ENCODE results near the gene ATP8A2. TPM values are rescaled to one million over a fixed set of nuclear protein-coding genes. Genes with fewer than 3 reads are reported as not detected.
A peak's percentile ranks its signal among the peaks of the same experiment; 100 is the strongest.

The ATP8A2 gene
- total RNA-seq, 1 experiment from 2014 or later = 5.2 TPM

DNA sequence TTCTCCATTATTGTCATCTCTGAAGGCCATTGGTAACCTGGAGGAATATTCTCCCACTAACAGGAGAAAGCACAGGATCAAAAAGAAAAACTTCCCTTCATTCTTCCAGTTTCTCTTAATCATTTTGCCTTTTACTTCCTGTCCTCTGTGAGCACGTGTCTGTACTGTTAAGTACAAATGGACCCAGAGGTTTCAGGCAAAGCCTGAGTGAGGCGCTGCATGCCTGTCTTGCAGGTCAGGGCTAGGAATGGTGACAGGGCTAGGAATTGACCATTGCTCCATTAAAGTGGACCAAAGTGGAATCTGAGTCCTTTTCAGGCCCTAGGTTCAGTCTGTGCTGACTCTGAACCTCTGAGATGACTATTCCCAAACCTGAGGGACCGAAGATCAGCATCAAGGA is 353.3 kb downstream of the ATP8A2 start (continued):
- TF ChIP-seq, protein P1, sequence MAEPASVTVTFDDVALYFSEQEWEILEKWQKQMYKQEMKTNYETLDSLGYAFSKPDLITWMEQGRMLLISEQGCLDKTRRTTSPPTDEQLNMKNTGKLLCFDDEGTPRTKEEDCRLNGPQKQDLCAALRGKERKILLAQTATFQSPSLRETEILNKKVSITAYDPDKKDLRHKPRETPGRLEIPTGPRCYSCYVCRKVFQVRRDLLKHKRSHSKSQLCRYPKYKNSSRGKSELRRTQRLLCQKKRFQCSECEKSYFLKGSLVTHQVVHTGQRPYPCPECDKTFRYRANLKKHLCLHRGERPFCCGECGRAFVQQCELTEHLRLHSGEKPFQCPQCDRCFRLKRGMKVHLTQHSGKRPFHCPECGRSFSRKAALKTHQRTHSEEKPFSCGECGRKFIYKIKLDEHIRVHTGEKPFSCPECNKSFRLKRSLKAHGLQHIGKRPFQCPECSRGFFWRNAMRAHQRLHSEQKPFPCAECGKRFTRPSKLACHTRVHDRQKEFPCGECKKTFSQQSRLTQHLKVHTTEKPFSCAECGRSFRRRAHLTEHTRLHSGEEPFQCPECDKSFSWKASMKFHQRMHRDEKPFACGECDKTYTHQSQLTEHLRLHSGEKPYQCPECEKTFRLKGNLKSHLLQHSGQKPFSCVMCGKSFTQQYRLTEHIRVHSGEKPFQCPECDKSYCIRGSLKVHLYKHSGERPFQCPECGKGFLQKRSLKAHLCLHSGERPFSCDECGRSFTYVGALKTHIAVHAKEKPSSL (CRISPR knock-in tag; conservative IDR thresholded peaks at IDR 0.05) = no peak
- TF ChIP-seq, protein P2, sequence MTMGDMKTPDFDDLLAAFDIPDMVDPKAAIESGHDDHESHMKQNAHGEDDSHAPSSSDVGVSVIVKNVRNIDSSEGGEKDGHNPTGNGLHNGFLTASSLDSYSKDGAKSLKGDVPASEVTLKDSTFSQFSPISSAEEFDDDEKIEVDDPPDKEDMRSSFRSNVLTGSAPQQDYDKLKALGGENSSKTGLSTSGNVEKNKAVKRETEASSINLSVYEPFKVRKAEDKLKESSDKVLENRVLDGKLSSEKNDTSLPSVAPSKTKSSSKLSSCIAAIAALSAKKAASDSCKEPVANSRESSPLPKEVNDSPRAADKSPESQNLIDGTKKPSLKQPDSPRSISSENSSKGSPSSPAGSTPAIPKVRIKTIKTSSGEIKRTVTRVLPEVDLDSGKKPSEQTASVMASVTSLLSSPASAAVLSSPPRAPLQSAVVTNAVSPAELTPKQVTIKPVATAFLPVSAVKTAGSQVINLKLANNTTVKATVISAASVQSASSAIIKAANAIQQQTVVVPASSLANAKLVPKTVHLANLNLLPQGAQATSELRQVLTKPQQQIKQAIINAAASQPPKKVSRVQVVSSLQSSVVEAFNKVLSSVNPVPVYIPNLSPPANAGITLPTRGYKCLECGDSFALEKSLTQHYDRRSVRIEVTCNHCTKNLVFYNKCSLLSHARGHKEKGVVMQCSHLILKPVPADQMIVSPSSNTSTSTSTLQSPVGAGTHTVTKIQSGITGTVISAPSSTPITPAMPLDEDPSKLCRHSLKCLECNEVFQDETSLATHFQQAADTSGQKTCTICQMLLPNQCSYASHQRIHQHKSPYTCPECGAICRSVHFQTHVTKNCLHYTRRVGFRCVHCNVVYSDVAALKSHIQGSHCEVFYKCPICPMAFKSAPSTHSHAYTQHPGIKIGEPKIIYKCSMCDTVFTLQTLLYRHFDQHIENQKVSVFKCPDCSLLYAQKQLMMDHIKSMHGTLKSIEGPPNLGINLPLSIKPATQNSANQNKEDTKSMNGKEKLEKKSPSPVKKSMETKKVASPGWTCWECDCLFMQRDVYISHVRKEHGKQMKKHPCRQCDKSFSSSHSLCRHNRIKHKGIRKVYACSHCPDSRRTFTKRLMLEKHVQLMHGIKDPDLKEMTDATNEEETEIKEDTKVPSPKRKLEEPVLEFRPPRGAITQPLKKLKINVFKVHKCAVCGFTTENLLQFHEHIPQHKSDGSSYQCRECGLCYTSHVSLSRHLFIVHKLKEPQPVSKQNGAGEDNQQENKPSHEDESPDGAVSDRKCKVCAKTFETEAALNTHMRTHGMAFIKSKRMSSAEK (CRISPR knock-in tag; IDR thresholded peaks at IDR 0.05; ENCODE audit: borderline replicate concordance) = no peak
- TF ChIP-seq IRF2 (CRISPR knock-in tag; IDR thresholded peaks at IDR 0.05; ENCODE audit: borderline replicate concordance, low read depth) (no peak), FOXK1 (CRISPR knock-in tag; IDR thresholded peaks at IDR 0.05) (no peak)

DNA sequence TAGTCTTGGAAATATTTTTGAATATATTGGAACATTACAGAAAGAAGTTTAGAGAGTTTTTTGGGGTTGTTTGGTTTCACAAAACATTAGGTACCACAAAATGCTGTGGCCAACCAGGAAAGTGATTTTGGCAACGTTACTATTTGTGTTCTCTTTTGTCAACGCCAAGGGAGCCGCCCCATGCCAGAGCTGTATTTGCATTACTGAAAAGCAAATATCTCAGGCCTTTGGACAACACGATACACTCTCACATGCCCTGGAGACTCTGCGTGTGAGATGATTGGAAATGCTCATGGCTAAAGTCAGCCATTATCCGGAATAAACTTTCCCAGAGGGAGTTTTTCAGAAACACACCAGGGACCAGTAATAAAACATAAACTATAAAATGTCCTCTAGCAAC is 355.5 kb downstream of the ATP8A2 start:
- peaks cover 9% of the 10 kb centered on the region for H3K27me3 Mint-ChIP-seq (ENCODE audit: low read depth)
- H3K4me1 Mint-ChIP-seq = peaks cover 21% of the 10 kb centered on the region
- 0 out of 2 replicates have a peak, but pooled peaks cover 7% of the 10 kb centered on the region for H3K9me3 Mint-ChIP-seq
- POLR2A ChIA-PET = no interaction called here
- CTCF ChIA-PET = interaction anchor here (1.0 kb wide), 2 partner anchors 37 to 102 kb away, joined by 3 read pairs; no protein-coding TSS in a partner anchor
- TF ChIP-seq SMAD3 (CRISPR knock-in tag; IDR thresholded peaks at IDR 0.05; ENCODE audit: borderline replicate concordance) = no peak
- TF ChIP-seq JUN (CRISPR knock-in tag; IDR thresholded peaks at IDR 0.05) = no peak
- no peak for TF ChIP-seq GABPB1 (CRISPR knock-in tag; IDR thresholded peaks at IDR 0.05)
- TF ChIP-seq SP1 (CRISPR knock-in tag; conservative IDR thresholded peaks at IDR 0.05) = no peak
- TF ChIP-seq, protein P3, sequence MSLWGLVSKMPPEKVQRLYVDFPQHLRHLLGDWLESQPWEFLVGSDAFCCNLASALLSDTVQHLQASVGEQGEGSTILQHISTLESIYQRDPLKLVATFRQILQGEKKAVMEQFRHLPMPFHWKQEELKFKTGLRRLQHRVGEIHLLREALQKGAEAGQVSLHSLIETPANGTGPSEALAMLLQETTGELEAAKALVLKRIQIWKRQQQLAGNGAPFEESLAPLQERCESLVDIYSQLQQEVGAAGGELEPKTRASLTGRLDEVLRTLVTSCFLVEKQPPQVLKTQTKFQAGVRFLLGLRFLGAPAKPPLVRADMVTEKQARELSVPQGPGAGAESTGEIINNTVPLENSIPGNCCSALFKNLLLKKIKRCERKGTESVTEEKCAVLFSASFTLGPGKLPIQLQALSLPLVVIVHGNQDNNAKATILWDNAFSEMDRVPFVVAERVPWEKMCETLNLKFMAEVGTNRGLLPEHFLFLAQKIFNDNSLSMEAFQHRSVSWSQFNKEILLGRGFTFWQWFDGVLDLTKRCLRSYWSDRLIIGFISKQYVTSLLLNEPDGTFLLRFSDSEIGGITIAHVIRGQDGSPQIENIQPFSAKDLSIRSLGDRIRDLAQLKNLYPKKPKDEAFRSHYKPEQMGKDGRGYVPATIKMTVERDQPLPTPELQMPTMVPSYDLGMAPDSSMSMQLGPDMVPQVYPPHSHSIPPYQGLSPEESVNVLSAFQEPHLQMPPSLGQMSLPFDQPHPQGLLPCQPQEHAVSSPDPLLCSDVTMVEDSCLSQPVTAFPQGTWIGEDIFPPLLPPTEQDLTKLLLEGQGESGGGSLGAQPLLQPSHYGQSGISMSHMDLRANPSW (CRISPR knock-in tag; conservative IDR thresholded peaks at IDR 0.05; ENCODE audit: low read depth) = no peak
- TF ChIP-seq SOX15 (CRISPR knock-in tag; IDR thresholded peaks at IDR 0.05) = no peak
- no peak for TF ChIP-seq TEAD1 (CRISPR knock-in tag; IDR thresholded peaks at IDR 0.05)
- no peaks in the 10 kb centered on the region for H3K36me3 Mint-ChIP-seq
- no peak overlapping the region for H3K4me3 Mint-ChIP-seq
- DNase-seq (ENCODE audit: low spot score) (no peak), ATAC-seq (no peak)
- H3K27ac Mint-ChIP-seq = no peak overlapping the region

DNA sequence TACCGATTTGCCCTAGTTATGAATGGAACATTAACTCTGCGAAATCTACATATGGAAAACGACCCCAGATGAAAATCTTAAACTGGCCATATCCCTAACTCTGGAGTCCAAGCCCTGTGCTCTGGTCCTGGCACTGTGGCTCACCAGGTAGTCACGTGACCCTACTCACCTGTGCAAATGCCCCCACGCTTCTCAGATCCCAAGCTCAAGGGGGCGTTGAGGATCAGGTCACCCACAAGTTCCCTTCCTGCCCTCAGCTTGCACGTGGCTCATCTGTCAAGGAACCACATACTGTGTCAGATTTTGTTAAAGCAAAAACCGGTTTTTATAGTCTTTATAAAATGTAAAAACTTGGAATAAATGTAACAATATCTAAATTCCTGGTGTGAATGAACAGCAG is 356.0 kb downstream of the ATP8A2 start:
- ChIA-PET POLR2A (no interaction called here), CTCF (interaction anchor here (1.0 kb wide), 2 partner anchors 37 to 102 kb away, joined by 3 read pairs; no protein-coding TSS in a partner anchor)
- TF ChIP-seq NFATC4 (CRISPR knock-in tag; IDR thresholded peaks at IDR 0.05) (no peak), CBFB (CRISPR knock-in tag; IDR thresholded peaks at IDR 0.05; ENCODE audit: low read depth) (no peak), ELF4 (CRISPR knock-in tag; IDR thresholded peaks at IDR 0.05; ENCODE audit: low read depth) (no peak), TEAD1 (CRISPR knock-in tag; IDR thresholded peaks at IDR 0.05) (no peak), GABPB1 (CRISPR knock-in tag; IDR thresholded peaks at IDR 0.05) (no peak), RELA (CRISPR knock-in tag; IDR thresholded peaks at IDR 0.05; ENCODE audit: borderline replicate concordance) (no peak)
- TF ChIP-seq, protein P4, sequence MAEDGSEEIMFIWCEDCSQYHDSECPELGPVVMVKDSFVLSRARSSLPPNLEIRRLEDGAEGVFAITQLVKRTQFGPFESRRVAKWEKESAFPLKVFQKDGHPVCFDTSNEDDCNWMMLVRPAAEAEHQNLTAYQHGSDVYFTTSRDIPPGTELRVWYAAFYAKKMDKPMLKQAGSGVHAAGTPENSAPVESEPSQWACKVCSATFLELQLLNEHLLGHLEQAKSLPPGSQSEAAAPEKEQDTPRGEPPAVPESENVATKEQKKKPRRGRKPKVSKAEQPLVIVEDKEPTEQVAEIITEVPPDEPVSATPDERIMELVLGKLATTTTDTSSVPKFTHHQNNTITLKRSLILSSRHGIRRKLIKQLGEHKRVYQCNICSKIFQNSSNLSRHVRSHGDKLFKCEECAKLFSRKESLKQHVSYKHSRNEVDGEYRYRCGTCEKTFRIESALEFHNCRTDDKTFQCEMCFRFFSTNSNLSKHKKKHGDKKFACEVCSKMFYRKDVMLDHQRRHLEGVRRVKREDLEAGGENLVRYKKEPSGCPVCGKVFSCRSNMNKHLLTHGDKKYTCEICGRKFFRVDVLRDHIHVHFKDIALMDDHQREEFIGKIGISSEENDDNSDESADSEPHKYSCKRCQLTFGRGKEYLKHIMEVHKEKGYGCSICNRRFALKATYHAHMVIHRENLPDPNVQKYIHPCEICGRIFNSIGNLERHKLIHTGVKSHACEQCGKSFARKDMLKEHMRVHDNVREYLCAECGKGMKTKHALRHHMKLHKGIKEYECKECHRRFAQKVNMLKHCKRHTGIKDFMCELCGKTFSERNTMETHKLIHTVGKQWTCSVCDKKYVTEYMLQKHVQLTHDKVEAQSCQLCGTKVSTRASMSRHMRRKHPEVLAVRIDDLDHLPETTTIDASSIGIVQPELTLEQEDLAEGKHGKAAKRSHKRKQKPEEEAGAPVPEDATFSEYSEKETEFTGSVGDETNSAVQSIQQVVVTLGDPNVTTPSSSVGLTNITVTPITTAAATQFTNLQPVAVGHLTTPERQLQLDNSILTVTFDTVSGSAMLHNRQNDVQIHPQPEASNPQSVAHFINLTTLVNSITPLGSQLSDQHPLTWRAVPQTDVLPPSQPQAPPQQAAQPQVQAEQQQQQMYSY (CRISPR knock-in tag; IDR thresholded peaks at IDR 0.05) = peak; percentile 26; the same call in 1 of the 2 replicates
- TF ChIP-seq, protein P5, sequence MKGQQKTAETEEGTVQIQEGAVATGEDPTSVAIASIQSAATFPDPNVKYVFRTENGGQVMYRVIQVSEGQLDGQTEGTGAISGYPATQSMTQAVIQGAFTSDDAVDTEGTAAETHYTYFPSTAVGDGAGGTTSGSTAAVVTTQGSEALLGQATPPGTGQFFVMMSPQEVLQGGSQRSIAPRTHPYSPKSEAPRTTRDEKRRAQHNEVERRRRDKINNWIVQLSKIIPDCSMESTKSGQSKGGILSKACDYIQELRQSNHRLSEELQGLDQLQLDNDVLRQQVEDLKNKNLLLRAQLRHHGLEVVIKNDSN (CRISPR knock-in tag; IDR thresholded peaks at IDR 0.05) = peak; percentile 34; the same call in 1 of the 2 replicates
- TF ChIP-seq, protein P6, sequence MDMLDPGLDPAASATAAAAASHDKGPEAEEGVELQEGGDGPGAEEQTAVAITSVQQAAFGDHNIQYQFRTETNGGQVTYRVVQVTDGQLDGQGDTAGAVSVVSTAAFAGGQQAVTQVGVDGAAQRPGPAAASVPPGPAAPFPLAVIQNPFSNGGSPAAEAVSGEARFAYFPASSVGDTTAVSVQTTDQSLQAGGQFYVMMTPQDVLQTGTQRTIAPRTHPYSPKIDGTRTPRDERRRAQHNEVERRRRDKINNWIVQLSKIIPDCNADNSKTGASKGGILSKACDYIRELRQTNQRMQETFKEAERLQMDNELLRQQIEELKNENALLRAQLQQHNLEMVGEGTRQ (CRISPR knock-in tag; IDR thresholded peaks at IDR 0.05) = peak; percentile 79
- Mint-ChIP-seq H3K4me1 (peaks cover 21% of the 10 kb centered on the region), H3K27ac (no peak overlapping the region), H3K36me3 (no peaks in the 10 kb centered on the region), H3K4me3 (no peak overlapping the region), H3K9me3 (0 out of 2 replicates have a peak, but pooled peaks cover 7% of the 10 kb centered on the region), H3K27me3 (ENCODE audit: low read depth) (peaks cover 9% of the 10 kb centered on the region)
- ATAC-seq (peak; percentile 65; the same call in 1 of the 2 replicates), DNase-seq (ENCODE audit: low spot score) (peak; percentile 19)

All from WTC11 (cell line).